Lower leg skin (tissue), 4 donors: Measurements from ENCODE around the gene SLC17A8. TPM values are rescaled to one million over a fixed set of nuclear protein-coding genes. Genes with fewer than 3 reads are reported as not detected.
"Not testable (repeated sequence)": the region's sequence is repeated elsewhere in the genome, so short reads cannot be mapped to it uniquely, and the experiment has no call there.

Experiments used
- DNase-seq, 2 donors: peaks; one replicate each; pipeline ENCODE4 v3.0.0-alpha.2; 2019; ENCODE audit warnings: low spot score in 2 of 2
- H3K4me3 ChIP-seq: fragments of 200-600 bp; sonication (generic); 2 replicates; pipeline ENCODE4 v1.5.1; 2017; ENCODE audit warnings: mild to moderate bottlenecking, low read depth; ENCODE audit not compliant: poor library complexity, severe bottlenecking
- POLR2A ChIP-seq, 2 donors: fragments of 450-650 bp; IDR thresholded peaks; one replicate each; pipeline ENCODE4 v1.6.1; 2016 to 2017; ENCODE audit warnings: antibody characterized with exemption in 2 of 2, mild to moderate bottlenecking in 1 of 2, moderate library complexity in 1 of 2
- WGBS, 2 donors: methylation state at CpG; one replicate each; pipeline ENCODE4 v1.1.5; 2018; 5-methylcytosine and 5-hydroxymethylcytosine counted together
- intact Hi-C: fragments of 100-400 bp; cut with DNase I; formaldehyde crosslinking; loops from one replicate; pipeline ENCODE4 v1.15.0; 2023; ENCODE audit warnings: low total_unique reads
- total RNA-seq, 4 donors: library from RNA; depleted of rRNA; stranded (reverse); fragments of >200 nt; gene quantifications; one replicate each; pipeline ENCODE4 v1.1.0, GENCODE V29; 2016
- TF ChIP-seq, protein P1 (sequence below), 3 donors: fragments of 450-650 bp; IDR thresholded peaks; one replicate each; pipeline ENCODE4 v1.5.1; 2016; ENCODE audit warnings: antibody characterized with exemption in 3 of 3, mild to moderate bottlenecking in 3 of 3, moderate library complexity in 2 of 3

SLC17A8 gene
- total RNA-seq: not detected

DNA sequence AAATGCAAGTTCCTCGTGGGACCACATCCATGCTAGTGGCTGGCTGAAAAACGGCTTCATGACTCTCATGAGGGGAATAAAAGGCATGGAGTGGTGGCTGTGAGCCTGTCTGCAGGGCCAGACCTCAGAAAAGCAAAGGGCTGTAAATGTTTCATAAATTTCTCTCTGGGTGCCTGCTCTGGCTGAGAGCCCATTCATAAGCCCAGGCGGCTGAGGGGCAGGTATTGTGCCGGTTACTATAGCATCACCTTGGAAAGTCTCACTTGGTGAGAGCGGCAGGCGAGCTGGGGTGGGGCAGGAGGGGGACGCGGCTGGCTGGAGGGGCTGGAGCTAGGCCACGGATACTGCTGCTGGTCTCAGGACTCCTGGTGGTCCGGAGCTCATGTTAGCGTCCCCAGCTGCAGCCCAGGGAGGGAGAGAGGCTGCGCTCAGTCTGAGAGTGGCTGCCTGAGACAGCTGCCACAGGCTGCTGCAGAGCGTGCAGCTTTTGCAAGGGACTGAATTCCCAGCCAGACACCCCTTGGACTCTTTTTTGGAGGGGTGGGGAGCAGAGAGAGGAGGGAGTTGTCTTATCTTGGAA is at the start of gene SLC17A8:
SLC17A8 (plus strand) TSS at position 431 of the 580 bp plus-strand sequence. CDS start 318 bp downstream, outside the sequence.
- intact Hi-C loops: no loop called here

GRCh38 chr12:100308138-100308537 is 48.7 kb upstream of the SLC17A8 start:
- 91 to 96% methylated on average over 5 of the region's 5 CpGs for WGBS, 2 donors
- DNase-seq, H3K4me3 ChIP-seq, intact Hi-C loops: not testable (repeated sequence)

More for the DNA sequence above, at the start of gene SLC17A8:
- no peak within 1 kb of the TSS for H3K4me3 ChIP-seq
- no peak for DNase-seq
- TF ChIP-seq POLR2A (IDR thresholded peaks at IDR 0.05): no peak
- TF ChIP-seq, protein P1, sequence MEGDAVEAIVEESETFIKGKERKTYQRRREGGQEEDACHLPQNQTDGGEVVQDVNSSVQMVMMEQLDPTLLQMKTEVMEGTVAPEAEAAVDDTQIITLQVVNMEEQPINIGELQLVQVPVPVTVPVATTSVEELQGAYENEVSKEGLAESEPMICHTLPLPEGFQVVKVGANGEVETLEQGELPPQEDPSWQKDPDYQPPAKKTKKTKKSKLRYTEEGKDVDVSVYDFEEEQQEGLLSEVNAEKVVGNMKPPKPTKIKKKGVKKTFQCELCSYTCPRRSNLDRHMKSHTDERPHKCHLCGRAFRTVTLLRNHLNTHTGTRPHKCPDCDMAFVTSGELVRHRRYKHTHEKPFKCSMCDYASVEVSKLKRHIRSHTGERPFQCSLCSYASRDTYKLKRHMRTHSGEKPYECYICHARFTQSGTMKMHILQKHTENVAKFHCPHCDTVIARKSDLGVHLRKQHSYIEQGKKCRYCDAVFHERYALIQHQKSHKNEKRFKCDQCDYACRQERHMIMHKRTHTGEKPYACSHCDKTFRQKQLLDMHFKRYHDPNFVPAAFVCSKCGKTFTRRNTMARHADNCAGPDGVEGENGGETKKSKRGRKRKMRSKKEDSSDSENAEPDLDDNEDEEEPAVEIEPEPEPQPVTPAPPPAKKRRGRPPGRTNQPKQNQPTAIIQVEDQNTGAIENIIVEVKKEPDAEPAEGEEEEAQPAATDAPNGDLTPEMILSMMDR (IDR thresholded peaks at IDR 0.05): no peak
- WGBS, 2 donors: 15 to 19% methylated on average over 13 of the region's 13 CpGs

GRCh38 chr12:100311317-100311716 is 45.6 kb upstream of the SLC17A8 start:
- DNase-seq: no peak
- 84 to 92% methylated on average over 1 of the region's 1 CpG for WGBS, 2 donors
- H3K4me3 ChIP-seq: no peak overlapping the region
- TF ChIP-seq, protein P1 (IDR thresholded peaks at IDR 0.05): no peak
- no peak for TF ChIP-seq POLR2A (IDR thresholded peaks at IDR 0.05)
- intact Hi-C loops: no loop called here

- no peak overlapping the region for H3K4me3 ChIP-seq
- DNase-seq: no peak
- 93 to 95% methylated on average over 2 of the region's 2 CpGs for WGBS, 2 donors
- intact Hi-C loops: no loop called here
- TF ChIP-seq POLR2A (IDR thresholded peaks at IDR 0.05): no peak
- TF ChIP-seq, protein P1 (IDR thresholded peaks at IDR 0.05): no peak
Measured at GRCh38 chr12:100317371-100317770, 39.5 kb upstream of the SLC17A8 start.

DNA sequence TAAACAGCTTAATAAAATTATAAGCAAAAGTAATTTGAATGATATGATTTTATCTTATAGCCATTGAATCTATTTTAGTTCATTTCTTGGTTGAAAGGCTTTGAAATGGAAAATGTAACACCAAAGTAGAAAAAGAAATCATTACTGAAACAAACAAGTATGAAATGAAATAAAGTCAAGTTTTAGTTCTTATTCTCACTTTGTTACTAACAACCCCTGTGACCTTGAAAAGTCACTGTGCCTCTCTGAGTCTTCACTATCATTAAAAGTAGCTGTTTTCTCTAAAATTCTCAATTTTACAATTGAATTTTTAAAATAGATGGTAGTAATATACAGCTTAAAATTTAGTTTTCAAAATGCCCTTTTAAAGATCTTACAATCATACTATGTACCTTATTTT is 32.4 kb upstream of the SLC17A8 start:
- DNase-seq: no peak
- TF ChIP-seq POLR2A (IDR thresholded peaks at IDR 0.05): no peak
- TF ChIP-seq, protein P1 (IDR thresholded peaks at IDR 0.05): no peak
- H3K4me3 ChIP-seq: no peak overlapping the region
- intact Hi-C loops: no loop called here

- intact Hi-C loops: no loop called here
- H3K4me3 ChIP-seq: no peak overlapping the region
- no peak for DNase-seq
- TF ChIP-seq, protein P1 (IDR thresholded peaks at IDR 0.05): no peak
- TF ChIP-seq POLR2A (IDR thresholded peaks at IDR 0.05): no peak
Measured at GRCh38 chr12:100326208-100326607, 30.7 kb upstream of the SLC17A8 start.
